HepG2 (cell line): ENCODE measurements around the gene PRDM10. TPM values are rescaled to one million over a fixed set of nuclear protein-coding genes. Genes with fewer than 3 reads are reported as not detected.

Experiments
- CREM ChIP-seq, 2 experiments: sonication (generic) in 1 of 2; formaldehyde crosslinking in 1 of 2; IDR thresholded peaks; 2 replicates each; pipeline versions ENCODE4 v1.4.0 to v1.6.1; 2016 to 2020; ENCODE audit warnings: antibody characterized with exemption in 1 of 2, mild to moderate bottlenecking in 1 of 2, missing genetic modification reagents in 1 of 2
- KMT2B ChIP-seq: IDR thresholded peaks from 2 replicates; pipeline ENCODE4 v1.6.1; 2016; ENCODE audit warnings: missing genetic modification reagents, missing compliant biosample characterization
- MIER2 ChIP-seq: IDR thresholded peaks from 2 replicates; pipeline ENCODE4 v1.6.1; 2016; ENCODE audit warnings: missing biosample characterization, missing genetic modification reagents
- NFYB ChIP-seq: sonication (generic); formaldehyde crosslinking; IDR thresholded peaks from 2 replicates; pipeline ENCODE4 v1.4.0; 2020; ENCODE audit warnings: missing genetic modification reagents
- NR2F1 ChIP-seq, 2 experiments: fragments of 450-650 bp in 1 of 2; formaldehyde crosslinking in 1 of 2; IDR thresholded peaks; 2 replicates each; pipeline versions ENCODE4 v1.5.0 to v1.6.1; 2016 to 2020; ENCODE audit warnings: mild to moderate bottlenecking in 1 of 2, missing compliant biosample characterization in 1 of 2, missing genetic modification reagents in 1 of 2, moderate library complexity in 1 of 2
- POLR2A ChIP-seq, 2 experiments: IDR thresholded peaks; 2 replicates each; pipeline ENCODE4 v1.6.1; 2011; ENCODE audit warnings: low read depth in 2 of 2, low read length in 2 of 2, mild to moderate bottlenecking in 1 of 2, moderate library complexity in 1 of 2; ENCODE audit not compliant: insufficient read depth in 1 of 2
- TAF15 ChIP-seq: fragments of 200-400 bp; formaldehyde crosslinking; IDR thresholded peaks from one replicate; pipeline ENCODE4 v1.6.1; 2018; ENCODE audit warnings: mild to moderate bottlenecking, low read depth, low read length; ENCODE audit not compliant: poor library complexity, severe bottlenecking
- THRA ChIP-seq: sonication (generic); formaldehyde crosslinking; IDR thresholded peaks from 2 replicates; pipeline ENCODE4 v1.4.0; 2020; ENCODE audit warnings: missing genetic modification reagents, borderline replicate concordance
- ZBTB21 ChIP-seq: sonication (generic); formaldehyde crosslinking; IDR thresholded peaks from 2 replicates; pipeline ENCODE4 v1.4.0; 2020; ENCODE audit warnings: missing genetic modification reagents
- ZFP91 ChIP-seq: sonication (generic); formaldehyde crosslinking; IDR thresholded peaks from 2 replicates; pipeline ENCODE4 v1.9.0; 2022; ENCODE audit warnings: missing genetic modification reagents, mild to moderate bottlenecking, borderline replicate concordance
- ZFY ChIP-seq: sonication (generic); formaldehyde crosslinking; IDR thresholded peaks from 2 replicates; pipeline ENCODE4 v1.4.0; 2020; ENCODE audit warnings: missing genetic modification reagents
- ZNF660 ChIP-seq: sonication (generic); formaldehyde crosslinking; IDR thresholded peaks from 2 replicates; pipeline ENCODE4 v1.5.1; 2020; ENCODE audit warnings: mild to moderate bottlenecking, low read depth, missing genetic modification reagents, borderline replicate concordance
- polyA plus RNA-seq, 8 experiments: library from polyadenylated mRNA; depleted of rRNA in 3 of 8; stranded (reverse) in 7 of 8; unstranded in 1 of 8; fragments of >200 nt; fragmentation: Illumina TruSeq in 4 of 8; extraction: Trizol in 4 of 8; gene quantifications; 2 replicates each; pipeline versions ENCODE4 v1.2.1 to v1.2.3, GENCODE V29; 2011 to 2016; ENCODE audit warnings: low read depth in 4 of 8, missing spikeins in 1 of 8, mixed read lengths in 1 of 8; ENCODE audit not compliant: insufficient read depth in 1 of 8
- total RNA-seq, 5 experiments: library from RNA; depleted of rRNA; stranded (reverse); fragments of >200 nt; fragmentation: Illumina TruSeq; extraction: Trizol; gene quantifications; 2 replicates each; pipeline ENCODE4 v1.2.3, GENCODE V29; 2016; ENCODE audit warnings: low read depth in 1 of 5
- TF ChIP-seq, protein P1 (sequence below): sonication (generic); formaldehyde crosslinking; IDR thresholded peaks from 2 replicates; pipeline ENCODE4 v1.8.1; 2023; ENCODE audit warnings: mild to moderate bottlenecking, missing genetic modification reagents, borderline replicate concordance
- TF ChIP-seq, protein P2 (sequence below): sonication (generic); formaldehyde crosslinking; IDR thresholded peaks from 2 replicates; pipeline ENCODE4 v1.9.0; 2022; ENCODE audit warnings: low read depth, missing genetic modification reagents

The PRDM10 gene
- total and polyA plus RNA-seq, 2 of the 13 experiments (the other 11 are each of a cell fraction or from before 2014, with no cell fraction given) = 5.7 to 5.8 TPM

GRCh38 chr11:129895126-129896041 lies 107.3 kb downstream of the PRDM10 start, which contains the start of gene NFRKB (continued):
- TF ChIP-seq ZFP91 (CRISPR knock-in tag) = peak; percentile 41
- no peak for TF ChIP-seq CREM (IDR thresholded peaks at IDR 0.05)
- no peak for TF ChIP-seq CREM (CRISPR knock-in tag; IDR thresholded peaks at IDR 0.05)
- 0 out of 2 replicates have a peak, but pooled peaks have one; percentile 26 for TF ChIP-seq ZNF660
- TF ChIP-seq, protein P1, sequence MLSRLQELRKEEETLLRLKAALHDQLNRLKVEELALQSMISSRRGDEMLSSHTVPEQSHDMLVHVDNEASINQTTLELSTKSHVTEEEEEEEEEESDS (CRISPR knock-in tag) = no peak
- peak; percentile 87 for TF ChIP-seq ZFY (CRISPR knock-in tag)
- peak; percentile 79; the same call in 1 of the 2 replicates for TF ChIP-seq KMT2B (CRISPR knock-in tag)
- no peak for TF ChIP-seq ZBTB21 (CRISPR knock-in tag)
- no peak for TF ChIP-seq TAF15
- 0 out of 2 replicates have a peak, but pooled peaks have one; percentile 7 for TF ChIP-seq THRA (CRISPR knock-in tag)
- no peak for TF ChIP-seq MIER2 (CRISPR knock-in tag)
- TF ChIP-seq NFYB = no peak
- TF ChIP-seq POLR2A (IDR thresholded peaks at IDR 0.05; ENCODE audit: insufficient read depth in 1 of 2, low read depth in 2 of 2, low read length in 2 of 2) = peak; percentile 72 to 93; a peak in 3 of 4 replicates
- no peak for TF ChIP-seq NR2F1 (CRISPR knock-in tag; IDR thresholded peaks at IDR 0.05)
- TF ChIP-seq, protein P2, sequence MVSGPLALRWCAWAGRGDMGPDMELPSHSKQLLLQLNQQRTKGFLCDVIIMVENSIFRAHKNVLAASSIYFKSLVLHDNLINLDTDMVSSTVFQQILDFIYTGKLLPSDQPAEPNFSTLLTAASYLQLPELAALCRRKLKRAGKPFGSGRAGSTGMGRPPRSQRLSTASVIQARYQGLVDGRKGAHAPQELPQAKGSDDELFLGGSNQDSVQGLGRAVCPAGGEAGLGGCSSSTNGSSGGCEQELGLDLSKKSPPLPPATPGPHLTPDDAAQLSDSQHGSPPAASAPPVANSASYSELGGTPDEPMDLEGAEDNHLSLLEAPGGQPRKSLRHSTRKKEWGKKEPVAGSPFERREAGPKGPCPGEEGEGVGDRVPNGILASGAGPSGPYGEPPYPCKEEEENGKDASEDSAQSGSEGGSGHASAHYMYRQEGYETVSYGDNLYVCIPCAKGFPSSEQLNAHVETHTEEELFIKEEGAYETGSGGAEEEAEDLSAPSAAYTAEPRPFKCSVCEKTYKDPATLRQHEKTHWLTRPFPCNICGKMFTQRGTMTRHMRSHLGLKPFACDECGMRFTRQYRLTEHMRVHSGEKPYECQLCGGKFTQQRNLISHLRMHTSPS (CRISPR knock-in tag) = no peak
